T follicular helper cell (primary cell): ENCODE results near the gene DPYD.

Source experiments
- DNase-seq: peaks from one replicate; pipeline ENCODE4 v3.0.0-alpha.2; 2020; ENCODE audit warnings: low read depth

Gene DPYD

DNA sequence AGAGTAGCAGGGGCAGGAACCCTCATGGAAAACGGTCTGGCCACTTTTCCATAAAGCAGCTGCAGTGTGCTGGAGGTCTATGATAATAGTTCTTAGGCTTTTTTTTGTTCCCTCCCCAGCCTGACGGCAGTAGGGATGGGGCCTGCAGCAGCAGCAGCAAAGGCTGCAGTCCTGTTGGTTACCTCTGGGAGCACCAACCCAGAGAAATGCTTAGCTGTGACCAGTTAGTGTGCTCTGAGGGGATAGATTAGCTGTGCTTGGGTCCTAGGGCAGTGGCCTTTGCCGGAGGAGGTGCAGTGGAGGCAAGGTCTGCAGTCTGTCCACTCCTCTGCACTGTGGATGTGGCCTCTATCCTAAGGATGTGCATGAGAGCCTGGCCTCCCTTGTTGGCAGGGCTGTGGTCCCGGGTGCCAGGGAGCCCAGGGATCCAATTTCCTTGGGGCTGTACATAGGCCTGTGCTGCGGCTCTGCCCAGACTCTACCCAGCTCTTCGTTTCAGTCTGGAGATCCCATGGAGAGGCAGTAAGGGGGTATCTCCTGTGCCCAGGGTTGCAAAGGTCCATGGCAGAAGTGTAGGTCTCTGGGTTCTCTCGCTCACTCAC lies 876.6 kb downstream of the DPYD start:
- DNase-seq, result no peak

DNA sequence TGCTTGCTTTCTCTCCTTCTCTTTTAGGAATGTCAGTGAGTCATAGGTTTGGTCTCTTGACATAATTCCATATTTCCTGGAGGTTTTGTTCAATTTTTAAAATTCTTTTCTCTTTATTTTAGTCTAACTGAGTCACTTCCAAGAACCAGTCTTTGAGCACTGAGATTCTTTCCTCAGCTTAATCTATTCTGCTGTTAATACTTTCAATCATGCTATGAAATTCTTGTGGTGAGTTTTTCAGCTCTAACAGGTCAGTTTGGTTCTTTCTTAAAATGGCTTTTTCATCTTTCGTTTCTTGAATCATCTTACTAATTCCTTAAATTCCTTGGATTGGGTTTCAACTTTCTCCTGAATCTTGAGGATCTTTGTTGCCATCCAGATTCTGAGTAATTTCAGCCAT lies 878.3 kb downstream of the DPYD start:
- DNase-seq, result no peak

DNA sequence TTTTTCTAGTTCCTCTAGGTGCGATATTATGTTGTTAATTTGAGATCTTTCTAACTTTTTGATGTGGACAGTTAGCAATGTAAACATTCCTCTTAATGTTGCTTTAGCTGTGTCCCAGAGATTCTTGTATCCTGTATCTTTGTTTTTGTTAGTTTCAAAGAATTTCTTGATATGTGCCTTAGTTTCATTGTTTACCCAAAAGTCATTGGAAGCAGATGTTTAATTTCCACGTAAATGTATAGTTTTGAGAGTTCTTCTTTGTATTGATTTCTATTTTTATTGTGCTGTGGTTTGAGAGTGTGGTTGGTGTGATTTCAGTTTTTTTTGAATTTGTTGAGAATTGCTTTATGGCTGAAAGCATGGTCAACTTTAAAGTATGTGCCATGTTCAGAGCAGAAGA lies 879.8 kb downstream of the DPYD start:
- no peak for DNase-seq

DNA sequence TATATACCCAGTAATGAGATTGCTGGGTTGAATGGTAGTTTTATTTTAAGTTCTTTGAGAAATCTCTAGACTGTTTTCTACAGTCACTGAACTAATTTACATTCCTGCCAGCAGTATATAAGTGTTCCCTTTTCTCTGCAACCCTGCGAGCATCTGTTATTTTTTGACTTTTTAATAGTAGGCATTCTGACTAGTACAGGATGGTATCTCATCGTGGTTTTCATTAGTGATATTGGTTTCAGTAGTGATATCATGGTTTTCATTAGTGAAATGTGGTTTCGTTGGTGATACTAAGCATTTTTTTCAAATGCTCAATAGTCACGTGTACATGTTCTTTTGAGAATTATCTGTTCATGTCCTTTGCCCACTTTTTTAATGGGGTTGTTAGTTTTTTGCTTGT lies 882.4 kb downstream of the DPYD start:
- DNase-seq, result no peak

DNA sequence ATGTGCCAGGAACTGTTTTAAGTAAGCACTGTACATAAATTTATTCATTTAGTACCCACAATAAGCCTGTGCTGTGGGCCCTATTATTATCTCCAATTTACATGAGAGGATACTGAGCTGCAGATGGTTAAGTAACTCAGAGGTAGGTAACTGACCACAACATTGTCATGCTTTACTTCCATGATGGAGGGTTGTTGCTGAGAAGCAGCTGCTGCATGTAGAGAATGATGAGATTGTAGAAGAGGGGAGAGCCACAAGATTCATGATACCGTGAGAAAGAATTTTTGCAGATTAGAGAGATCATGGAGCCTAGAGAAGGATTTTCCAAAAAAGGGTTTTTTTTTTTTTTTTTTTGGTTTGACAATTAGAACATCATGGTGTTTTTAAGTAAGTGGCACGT lies 886.2 kb downstream of the DPYD start:
- no peak for DNase-seq

DNA sequence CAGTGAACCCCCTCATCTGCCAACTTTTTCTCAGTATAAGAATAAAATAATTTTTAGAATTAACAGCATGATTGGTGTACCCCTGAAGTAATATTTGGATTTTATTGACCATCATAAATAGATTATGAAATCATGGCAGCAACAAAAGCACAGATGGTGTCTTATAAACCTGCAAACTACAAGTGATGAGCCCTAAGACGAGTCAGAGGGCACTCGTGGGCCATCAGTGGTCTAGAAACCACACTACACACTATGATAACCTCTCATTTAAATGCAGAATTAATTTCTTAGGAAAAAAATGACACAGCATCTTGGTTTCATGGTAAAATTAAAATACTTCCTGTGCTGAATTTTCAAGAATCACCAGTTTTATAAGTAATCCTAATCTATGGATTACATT lies 886.9 kb downstream of the DPYD start:
- no peak for DNase-seq
